ENCODE data around the gene SLC35D2. TPM values are rescaled to one million over a fixed set of nuclear protein-coding genes. Genes with fewer than 3 reads are reported as not detected.

Gene SLC35D2
- total RNA-seq, 2 donors from 2014 or later: 9.7 to 14.5 TPM

DNA sequence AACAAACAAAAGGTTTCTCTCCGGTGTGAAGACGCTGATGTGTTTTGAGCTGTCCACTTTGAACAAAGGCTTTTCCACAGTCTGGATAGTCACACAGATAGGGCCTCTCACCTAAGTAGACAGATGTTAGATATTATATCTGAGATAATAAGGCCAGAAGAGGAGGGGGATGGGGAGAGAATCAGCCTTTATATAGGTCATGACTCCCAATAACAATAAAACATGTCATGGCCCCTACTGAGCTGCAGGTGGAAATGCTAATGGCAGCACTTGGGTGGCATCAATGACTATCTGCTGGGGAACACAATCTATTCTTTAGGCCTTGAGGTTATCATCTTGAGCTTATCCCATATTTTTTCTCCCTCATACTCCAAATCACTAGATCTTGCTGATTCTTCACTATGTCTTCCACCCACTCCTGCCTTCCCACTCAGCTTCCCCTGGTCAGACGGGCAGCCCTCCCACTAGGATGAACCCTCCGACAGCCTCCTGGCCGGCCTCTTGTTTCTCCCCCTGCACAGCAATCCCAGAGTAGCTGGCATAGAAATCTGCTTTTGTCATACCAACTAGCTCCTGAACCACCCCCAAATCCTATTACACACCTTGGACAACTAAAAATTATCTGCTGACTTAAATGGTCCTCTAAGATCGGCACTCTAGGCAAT, 11.5 kb upstream of the SLC35D2 start:
- no peaks in the 10 kb centered on the region for H3K36me3 ChIP-seq
- TF ChIP-seq, protein P1, sequence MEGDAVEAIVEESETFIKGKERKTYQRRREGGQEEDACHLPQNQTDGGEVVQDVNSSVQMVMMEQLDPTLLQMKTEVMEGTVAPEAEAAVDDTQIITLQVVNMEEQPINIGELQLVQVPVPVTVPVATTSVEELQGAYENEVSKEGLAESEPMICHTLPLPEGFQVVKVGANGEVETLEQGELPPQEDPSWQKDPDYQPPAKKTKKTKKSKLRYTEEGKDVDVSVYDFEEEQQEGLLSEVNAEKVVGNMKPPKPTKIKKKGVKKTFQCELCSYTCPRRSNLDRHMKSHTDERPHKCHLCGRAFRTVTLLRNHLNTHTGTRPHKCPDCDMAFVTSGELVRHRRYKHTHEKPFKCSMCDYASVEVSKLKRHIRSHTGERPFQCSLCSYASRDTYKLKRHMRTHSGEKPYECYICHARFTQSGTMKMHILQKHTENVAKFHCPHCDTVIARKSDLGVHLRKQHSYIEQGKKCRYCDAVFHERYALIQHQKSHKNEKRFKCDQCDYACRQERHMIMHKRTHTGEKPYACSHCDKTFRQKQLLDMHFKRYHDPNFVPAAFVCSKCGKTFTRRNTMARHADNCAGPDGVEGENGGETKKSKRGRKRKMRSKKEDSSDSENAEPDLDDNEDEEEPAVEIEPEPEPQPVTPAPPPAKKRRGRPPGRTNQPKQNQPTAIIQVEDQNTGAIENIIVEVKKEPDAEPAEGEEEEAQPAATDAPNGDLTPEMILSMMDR (IDR thresholded peaks at IDR 0.05): no peak

DNA sequence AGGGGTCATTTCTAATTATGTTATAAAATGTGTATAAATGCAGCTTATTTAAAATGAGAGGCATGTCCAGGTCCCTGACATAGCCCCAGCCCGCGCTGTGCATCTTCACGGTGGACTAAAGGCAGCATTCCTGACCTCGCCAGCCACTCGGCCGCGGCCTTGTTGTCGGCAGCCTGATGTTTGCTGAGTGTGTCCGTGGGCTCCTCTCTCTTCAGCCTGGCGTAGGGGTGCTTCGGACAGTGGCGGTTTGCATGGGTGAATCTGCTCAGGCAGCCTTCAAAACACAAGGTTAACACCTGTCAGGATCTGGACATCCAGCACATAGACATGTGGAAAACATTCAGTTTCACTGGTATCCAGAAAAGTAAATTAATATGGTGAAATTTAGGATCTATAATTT, 8.8 kb upstream of the SLC35D2 start:
- no peak for DNase-seq (ENCODE audit: low spot score)
- Histone ChIP-seq H3K27me3 (no peaks in the 10 kb centered on the region), H3K27ac (no peak overlapping the region), H3K9me3 (no peaks in the 10 kb centered on the region), H3K4me1 (peaks cover 0 to under 1% of the 10 kb centered on the region in 2 donors), H3K4me3 (no peak overlapping the region), H3K36me3 (no peaks in the 10 kb centered on the region)
- TF ChIP-seq, protein P1 (IDR thresholded peaks at IDR 0.05): no peak

More for the DNA sequence above, 11.5 kb upstream of the SLC35D2 start:
- Histone ChIP-seq H3K27me3 (no peaks in the 10 kb centered on the region), H3K4me3 (no peak overlapping the region), H3K4me1 (no peaks in the 10 kb centered on the region), H3K9me3 (no peaks in the 10 kb centered on the region), H3K27ac (no peak overlapping the region)
- DNase-seq (ENCODE audit: low spot score): no peak

DNA sequence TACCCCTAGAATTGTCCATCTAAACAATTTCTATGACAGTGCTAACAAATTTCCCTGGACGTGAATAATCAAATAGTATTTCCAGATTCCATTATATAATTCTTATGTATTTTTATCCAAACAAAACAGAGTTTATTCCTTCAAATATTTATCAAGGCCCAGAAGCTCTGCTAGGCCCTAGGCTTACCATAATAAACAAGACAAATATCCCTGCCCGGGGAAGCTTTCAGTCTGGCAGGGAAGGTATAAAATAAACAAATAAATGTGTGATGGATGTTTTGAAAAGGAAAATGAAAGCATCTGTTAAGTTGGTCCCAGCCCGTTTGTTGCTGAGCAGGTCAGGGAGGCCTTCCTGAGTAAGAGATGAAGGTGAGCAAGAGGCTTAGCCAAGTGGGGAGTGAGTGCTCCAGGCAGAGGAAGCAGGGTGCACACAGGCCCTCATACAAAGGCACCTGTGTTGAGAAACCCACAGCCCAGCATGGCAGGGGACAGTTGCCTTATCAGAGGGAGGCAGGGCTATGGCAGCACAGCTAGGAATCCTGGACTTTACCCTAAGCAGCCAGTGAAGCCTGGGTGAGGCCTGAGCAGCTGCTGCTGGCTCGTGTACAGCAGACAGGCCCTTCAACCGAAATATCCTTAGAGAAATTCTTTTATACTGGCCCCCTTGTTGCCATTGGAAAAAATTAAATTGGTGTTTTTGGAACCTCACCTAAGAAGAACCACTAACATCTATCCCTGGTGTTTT, 7.7 kb upstream of the SLC35D2 start:
- Histone ChIP-seq H3K27ac (no peak overlapping the region), H3K9me3 (no peaks in the 10 kb centered on the region), H3K4me3 (no peak overlapping the region), H3K27me3 (no peaks in the 10 kb centered on the region), H3K36me3 (no peaks in the 10 kb centered on the region), H3K4me1 (peaks cover 0 to 8% of the 10 kb centered on the region in 2 donors)
- TF ChIP-seq, protein P1 (IDR thresholded peaks at IDR 0.05): no peak
- DNase-seq (ENCODE audit: low spot score): no peak

DNA sequence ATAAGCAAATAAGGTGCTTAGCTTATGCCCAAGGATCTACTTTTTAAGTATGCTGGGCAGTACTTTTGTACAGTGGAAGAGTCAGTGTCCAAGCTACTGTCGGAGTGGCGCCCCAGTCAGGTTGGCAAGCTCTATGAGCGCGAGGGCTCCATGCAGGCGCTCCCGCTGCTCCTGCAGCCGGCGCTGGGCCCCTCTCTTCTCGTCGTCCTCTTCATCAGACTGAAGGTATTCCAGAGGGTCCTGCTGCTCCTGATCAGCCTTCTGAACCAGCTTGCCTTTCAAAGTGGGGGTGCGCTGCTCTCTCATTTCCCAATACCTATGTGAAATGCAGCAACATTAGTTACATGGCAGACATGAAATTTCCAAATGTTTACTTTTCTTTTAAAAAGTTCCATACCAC, 4.6 kb upstream of the SLC35D2 start:
- H3K27me3 ChIP-seq: no peaks in the 10 kb centered on the region
- H3K9me3 ChIP-seq: no peaks in the 10 kb centered on the region
- peaks cover 0 to 8% of the 10 kb centered on the region in 2 donors for H3K4me1 ChIP-seq
- TF ChIP-seq, protein P1 (IDR thresholded peaks at IDR 0.05): no peak
- H3K4me3 ChIP-seq: no peak overlapping the region
- H3K27ac ChIP-seq: no peak overlapping the region
- no peaks in the 10 kb centered on the region for H3K36me3 ChIP-seq
- DNase-seq (ENCODE audit: low spot score): no peak

DNA sequence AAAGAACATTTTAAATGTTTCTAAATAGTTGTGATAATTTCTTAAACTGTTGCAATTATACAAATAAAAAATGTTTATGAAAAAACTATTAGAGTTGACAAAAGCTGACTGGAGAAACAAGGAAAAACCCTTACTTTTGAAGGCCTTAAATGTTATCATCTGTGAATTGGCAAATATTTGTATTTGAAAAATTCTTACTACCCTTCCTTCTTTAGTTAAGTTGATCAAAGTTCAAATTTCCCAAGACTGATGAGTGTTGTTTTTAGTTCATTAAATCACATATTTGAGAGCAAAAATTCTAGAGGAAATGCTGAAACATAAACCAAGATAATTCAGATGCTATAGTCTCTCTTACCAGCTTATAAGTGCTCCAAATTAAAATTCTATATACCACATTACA, 2.6 kb upstream of the SLC35D2 start:
- TF ChIP-seq, protein P1 (IDR thresholded peaks at IDR 0.05): no peak
- H3K4me1 ChIP-seq: peaks cover 0 to 25% of the 10 kb centered on the region in 2 donors
- no peaks in the 10 kb centered on the region for H3K36me3 ChIP-seq
- no peaks in the 10 kb centered on the region for H3K27me3 ChIP-seq
- no peak overlapping the region for H3K27ac ChIP-seq
- no peak overlapping the region for H3K4me3 ChIP-seq
- H3K9me3 ChIP-seq: no peaks in the 10 kb centered on the region
- DNase-seq (ENCODE audit: low spot score): no peak

Measured in right atrium auricular region (tissue), 2 donors.